ENCODE data around the gene S100A7A.

Gene S100A7A

GRCh38 chr1:153394391-153394790 is 21.9 kb upstream of the S100A7A start:
- no peak for TF ChIP-seq CTCF (IDR thresholded peaks at IDR 0.05)
- Histone ChIP-seq H3K27ac (peak overlapping the region; percentile 100), H3K27me3 (no peaks in the 10 kb centered on the region), H3K4me3 (ENCODE audit: low read depth in 1 of 2, low read length in 1 of 2) (peak overlapping the region; percentile 89 to 96), H3K36me3 (peaks cover 14% of the 10 kb centered on the region), H3K9me3 (no peaks in the 10 kb centered on the region), H3K4me1 (ENCODE audit: control insufficient read depth in 1 of 2, insufficient read depth in 1 of 2, low read depth in 1 of 2, low read length in 1 of 2) (peaks cover 89 to 98% of the 10 kb centered on the region in 2 experiments)

- H3K4me1 ChIP-seq (ENCODE audit: control insufficient read depth in 1 of 2, insufficient read depth in 1 of 2, low read depth in 1 of 2, low read length in 1 of 2): peaks cover 92 to 99% of the 10 kb centered on the region in 2 experiments
- H3K36me3 ChIP-seq: peaks cover 5% of the 10 kb centered on the region
- no peaks in the 10 kb centered on the region for H3K9me3 ChIP-seq
- H3K27ac ChIP-seq: peak overlapping the region; percentile 100
- TF ChIP-seq CTCF (IDR thresholded peaks at IDR 0.05): no peak
- no peaks in the 10 kb centered on the region for H3K27me3 ChIP-seq
- H3K4me3 ChIP-seq (ENCODE audit: low read depth in 1 of 2, low read length in 1 of 2): peak overlapping the region; percentile 89 to 96
Measured at GRCh38 chr1:153395136-153395685, 21.1 kb upstream of the S100A7A start.

GRCh38 chr1:153395776-153396175 is 20.5 kb upstream of the S100A7A start:
- peak overlapping the region; percentile 100 for H3K27ac ChIP-seq
- no peaks in the 10 kb centered on the region for H3K36me3 ChIP-seq
- peaks cover 98 to 100% of the 10 kb centered on the region in 2 experiments for H3K4me1 ChIP-seq (ENCODE audit: control insufficient read depth in 1 of 2, insufficient read depth in 1 of 2, low read depth in 1 of 2, low read length in 1 of 2)
- H3K4me3 ChIP-seq (ENCODE audit: low read depth in 1 of 2, low read length in 1 of 2): peak overlapping the region in 1 of 2 experiments; percentile 96
- no peaks in the 10 kb centered on the region for H3K9me3 ChIP-seq
- no peak for TF ChIP-seq CTCF (IDR thresholded peaks at IDR 0.05)
- no peaks in the 10 kb centered on the region for H3K27me3 ChIP-seq

- TF ChIP-seq CTCF (IDR thresholded peaks at IDR 0.05): no peak
- no peaks in the 10 kb centered on the region for H3K27me3 ChIP-seq
- no peaks in the 10 kb centered on the region for H3K9me3 ChIP-seq
- H3K4me1 ChIP-seq (ENCODE audit: control insufficient read depth in 1 of 2, insufficient read depth in 1 of 2, low read depth in 1 of 2, low read length in 1 of 2): peaks cover 100% of the 10 kb centered on the region in 2 experiments
- H3K27ac ChIP-seq: peak overlapping the region; percentile 100
- H3K4me3 ChIP-seq (ENCODE audit: low read depth in 1 of 2, low read length in 1 of 2): peak overlapping the region in 1 of 2 experiments; percentile 10
- no peaks in the 10 kb centered on the region for H3K36me3 ChIP-seq
Measured at GRCh38 chr1:153396461-153396860, 19.9 kb upstream of the S100A7A start.

GRCh38 chr1:153397051-153397923 is 19.0 kb upstream of the S100A7A start:
- Histone ChIP-seq H3K36me3 (no peaks in the 10 kb centered on the region), H3K4me1 (ENCODE audit: control insufficient read depth in 1 of 2, insufficient read depth in 1 of 2, low read depth in 1 of 2, low read length in 1 of 2) (peaks cover 100% of the 10 kb centered on the region in 2 experiments), H3K9me3 (no peaks in the 10 kb centered on the region), H3K27ac (peak overlapping the region; percentile 100), H3K27me3 (no peaks in the 10 kb centered on the region), H3K4me3 (ENCODE audit: low read depth in 1 of 2, low read length in 1 of 2) (peak overlapping the region; percentile 10 to 12)
- TF ChIP-seq CTCF (IDR thresholded peaks at IDR 0.05): no peak
